Stimulated activated memory B cell treated with anti-CD40 and anti-IgM and Interleukin-4, amounts not matched to agents 10 μg/mL and 1 μg/mL and 100 μg/mL, for 72 hours (primary cell): ENCODE data around the gene EBLN1.

Source experiments
- ATAC-seq: fragments of 150-1000 bp; cut with Tn5 transposase; 2 replicates; pipeline ENCODE4 v1.10.0; 2021
- H3K27ac Mint-ChIP-seq: one replicate; pipeline ENCODE4 v1.8.0; 2022; ENCODE audit warnings: mild to moderate bottlenecking, mixed read lengths
- H3K27me3 Mint-ChIP-seq: one replicate; pipeline ENCODE4 v1.8.0; 2022; ENCODE audit warnings: mixed read lengths
- H3K36me3 Mint-ChIP-seq: one replicate; pipeline ENCODE4 v1.8.0; 2022; ENCODE audit warnings: mixed read lengths
- H3K4me1 Mint-ChIP-seq: one replicate; pipeline ENCODE4 v1.8.0; 2022; ENCODE audit warnings: mixed read lengths
- H3K4me3 Mint-ChIP-seq: one replicate; pipeline ENCODE4 v1.8.0; 2022; ENCODE audit warnings: mild to moderate bottlenecking, moderate library complexity, mixed read lengths
- H3K9me3 Mint-ChIP-seq: one replicate; pipeline ENCODE4 v1.8.0; 2022; ENCODE audit warnings: mixed read lengths

EBLN1 gene

DNA sequence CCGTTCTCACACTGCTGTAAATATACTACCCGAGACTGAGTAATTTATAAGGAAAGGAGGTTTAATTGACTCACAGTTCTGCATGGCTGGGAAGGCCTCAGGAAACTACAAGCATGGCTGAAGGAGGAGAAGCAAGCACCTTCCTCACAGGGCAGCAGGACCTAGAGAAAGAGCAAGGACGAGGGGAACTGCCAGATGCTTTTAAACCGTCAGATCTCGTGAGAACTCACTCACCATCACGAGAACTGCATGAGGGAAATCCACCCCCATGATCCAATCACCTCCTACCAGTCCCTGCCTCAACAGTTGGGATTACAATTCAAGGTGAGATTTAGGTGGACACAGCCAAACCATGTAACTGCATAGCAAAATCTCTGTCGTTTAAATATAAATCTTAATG lies at the start of gene EBLN1:
EBLN1 (minus strand) TSS at position 174 of the 400 bp plus-strand sequence. CDS start 8,032 bp downstream, outside the sequence.
- Mint-ChIP-seq H3K9me3 (peaks cover 1% of the 10 kb centered on the region), H3K27me3 (peaks cover 22% of the 10 kb centered on the region), H3K27ac (no peak within 1 kb of the TSS), H3K36me3 (no peaks in the 10 kb centered on the region), H3K4me1 (no peaks in the 10 kb centered on the region), H3K4me3 (no peak within 1 kb of the TSS)
- ATAC-seq, result no peak

GRCh38 chr10:22265839-22266537 lies 48.2 kb upstream of the EBLN1 start:
- Mint-ChIP-seq H3K27ac (no peak overlapping the region), H3K4me1 (peaks cover 7% of the 10 kb centered on the region), H3K4me3 (no peak overlapping the region), H3K36me3 (no peaks in the 10 kb centered on the region), H3K27me3 (peaks cover 61% of the 10 kb centered on the region), H3K9me3 (no peaks in the 10 kb centered on the region)
- ATAC-seq, result no peak

DNA sequence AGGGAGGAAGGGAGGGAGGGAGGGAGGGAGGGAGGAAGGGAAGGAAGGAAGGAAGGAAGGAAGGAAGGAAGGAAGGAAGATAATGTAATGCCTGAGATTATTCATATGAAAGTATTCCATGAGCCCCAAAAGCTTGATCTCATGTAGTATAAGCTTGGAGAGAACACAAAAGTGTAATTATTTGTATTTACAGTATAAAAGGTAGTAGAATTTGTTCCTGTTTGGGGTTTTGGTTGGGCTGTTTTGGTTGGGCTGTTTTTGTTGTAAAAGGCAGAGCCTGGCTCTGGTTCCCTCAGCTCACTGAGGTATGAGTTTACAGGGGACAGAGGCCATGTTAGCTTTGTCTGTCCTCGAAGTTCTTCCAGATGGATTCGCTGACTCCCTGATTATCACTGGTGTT lies 45.3 kb upstream of the EBLN1 start:
- no peaks in the 10 kb centered on the region for H3K9me3 Mint-ChIP-seq
- peaks cover 7% of the 10 kb centered on the region for H3K4me1 Mint-ChIP-seq
- H3K4me3 Mint-ChIP-seq, result no peak overlapping the region
- no peak for ATAC-seq
- no peaks in the 10 kb centered on the region for H3K36me3 Mint-ChIP-seq
- H3K27me3 Mint-ChIP-seq, result peaks cover 62% of the 10 kb centered on the region
- H3K27ac Mint-ChIP-seq, result no peak overlapping the region

GRCh38 chr10:22259280-22259679 lies 41.5 kb upstream of the EBLN1 start:
- no peak overlapping the region for H3K27ac Mint-ChIP-seq
- no peak for ATAC-seq

DNA sequence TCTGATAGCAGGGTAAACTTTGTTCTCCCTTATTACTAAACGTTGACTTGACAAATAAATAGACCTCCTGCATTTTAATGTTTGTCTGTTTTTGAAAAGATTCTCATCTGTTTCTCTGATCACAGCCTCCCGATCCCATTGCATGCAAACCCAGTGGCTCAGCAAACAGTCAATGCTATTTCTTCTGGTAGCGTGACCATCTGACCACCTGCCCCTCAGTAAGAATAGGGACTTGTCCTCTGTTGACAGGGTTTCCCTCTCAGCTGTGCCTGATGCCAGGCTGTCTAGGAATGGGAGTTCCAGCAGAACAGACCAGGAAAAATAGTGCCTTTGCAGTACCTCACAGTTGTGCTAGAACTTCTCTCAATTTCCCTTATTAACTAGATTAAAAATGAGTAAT lies 40.7 kb upstream of the EBLN1 start:
- no peak for ATAC-seq
- H3K27ac Mint-ChIP-seq, result no peak overlapping the region
- peaks cover 7% of the 10 kb centered on the region for H3K4me1 Mint-ChIP-seq

More at GRCh38 chr10:22259280-22259679, 41.5 kb upstream of the EBLN1 start:
- Mint-ChIP-seq H3K27me3 (peaks cover 33% of the 10 kb centered on the region), H3K4me1 (peaks cover 7% of the 10 kb centered on the region), H3K36me3 (no peaks in the 10 kb centered on the region), H3K9me3 (no peaks in the 10 kb centered on the region), H3K4me3 (no peak overlapping the region)

GRCh38 chr10:22253580-22253882 lies 35.7 kb upstream of the EBLN1 start:
- H3K27me3 Mint-ChIP-seq, result no peaks in the 10 kb centered on the region
- ATAC-seq, result no peak
- no peaks in the 10 kb centered on the region for H3K36me3 Mint-ChIP-seq
- peak overlapping the region; percentile 88 for H3K4me3 Mint-ChIP-seq
- no peaks in the 10 kb centered on the region for H3K9me3 Mint-ChIP-seq
- peaks cover 7% of the 10 kb centered on the region for H3K4me1 Mint-ChIP-seq
- peak overlapping the region; percentile 99 for H3K27ac Mint-ChIP-seq

More for the DNA sequence above, 40.7 kb upstream of the EBLN1 start:
- no peaks in the 10 kb centered on the region for H3K36me3 Mint-ChIP-seq
- no peak overlapping the region for H3K4me3 Mint-ChIP-seq
- H3K9me3 Mint-ChIP-seq, result no peaks in the 10 kb centered on the region
- H3K27me3 Mint-ChIP-seq, result peaks cover 25% of the 10 kb centered on the region

- Mint-ChIP-seq H3K36me3 (no peaks in the 10 kb centered on the region), H3K27me3 (no peaks in the 10 kb centered on the region), H3K4me1 (peaks cover 7% of the 10 kb centered on the region)
Measured at GRCh38 chr10:22252801-22253579, 35.2 kb upstream of the EBLN1 start.

DNA sequence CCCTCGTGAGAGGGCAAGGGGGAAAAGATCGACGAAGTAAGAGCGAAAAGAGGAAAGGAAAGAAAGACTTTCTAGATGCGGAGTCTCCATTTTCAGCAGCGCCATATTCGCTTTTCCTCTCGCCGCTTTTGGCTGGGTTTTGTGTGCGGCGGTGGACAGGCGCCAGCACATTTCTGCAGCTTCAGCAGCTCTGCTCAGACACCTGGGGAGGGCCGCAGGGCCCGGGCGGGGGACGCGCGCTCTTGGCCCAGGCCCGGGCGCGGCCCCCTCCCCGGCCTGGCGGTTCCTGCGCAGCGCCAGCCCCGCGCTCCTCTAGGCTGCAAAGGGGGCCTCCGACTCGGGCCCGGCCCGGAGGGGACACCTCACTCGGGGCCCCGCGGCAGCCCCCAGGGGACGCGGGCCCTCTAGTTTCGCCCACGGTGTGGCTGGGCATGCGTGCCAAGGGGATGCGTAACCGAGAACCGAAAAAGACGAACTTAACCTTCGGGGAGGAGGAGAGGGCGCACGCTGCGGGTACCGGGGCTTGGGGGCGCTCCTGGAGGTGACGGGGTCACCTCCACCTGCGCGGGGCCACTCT lies 34.5 kb upstream of the EBLN1 start:
- peak; percentile 91 for ATAC-seq
- H3K27ac Mint-ChIP-seq, result peak overlapping the region; percentile 99
- no peaks in the 10 kb centered on the region for H3K36me3 Mint-ChIP-seq
- H3K4me1 Mint-ChIP-seq, result peaks cover 10% of the 10 kb centered on the region
- peak overlapping the region; percentile 88 for H3K4me3 Mint-ChIP-seq
- no peaks in the 10 kb centered on the region for H3K9me3 Mint-ChIP-seq
- no peaks in the 10 kb centered on the region for H3K27me3 Mint-ChIP-seq

More at GRCh38 chr10:22252801-22253579, 35.2 kb upstream of the EBLN1 start:
- no peaks in the 10 kb centered on the region for H3K9me3 Mint-ChIP-seq
- ATAC-seq, result peak; percentile 42
- H3K27ac Mint-ChIP-seq, result peak overlapping the region; percentile 99
- H3K4me3 Mint-ChIP-seq, result peak overlapping the region; percentile 88

GRCh38 chr10:22251751-22252223 lies 34.0 kb upstream of the EBLN1 start:
- H3K36me3 Mint-ChIP-seq, result no peaks in the 10 kb centered on the region
- ATAC-seq, result peak; percentile 72
- H3K9me3 Mint-ChIP-seq, result no peaks in the 10 kb centered on the region
- no peaks in the 10 kb centered on the region for H3K27me3 Mint-ChIP-seq
- H3K4me3 Mint-ChIP-seq, result peak overlapping the region; percentile 88
- H3K27ac Mint-ChIP-seq, result peak overlapping the region; percentile 99
- H3K4me1 Mint-ChIP-seq, result peaks cover 15% of the 10 kb centered on the region

GRCh38 chr10:22250897-22251660 lies 33.3 kb upstream of the EBLN1 start:
- Mint-ChIP-seq H3K27me3 (no peaks in the 10 kb centered on the region), H3K27ac (peak overlapping the region; percentile 99), H3K4me1 (peaks cover 20% of the 10 kb centered on the region), H3K4me3 (peak overlapping the region; percentile 88), H3K9me3 (no peaks in the 10 kb centered on the region), H3K36me3 (no peaks in the 10 kb centered on the region)
- ATAC-seq, result no peak

DNA sequence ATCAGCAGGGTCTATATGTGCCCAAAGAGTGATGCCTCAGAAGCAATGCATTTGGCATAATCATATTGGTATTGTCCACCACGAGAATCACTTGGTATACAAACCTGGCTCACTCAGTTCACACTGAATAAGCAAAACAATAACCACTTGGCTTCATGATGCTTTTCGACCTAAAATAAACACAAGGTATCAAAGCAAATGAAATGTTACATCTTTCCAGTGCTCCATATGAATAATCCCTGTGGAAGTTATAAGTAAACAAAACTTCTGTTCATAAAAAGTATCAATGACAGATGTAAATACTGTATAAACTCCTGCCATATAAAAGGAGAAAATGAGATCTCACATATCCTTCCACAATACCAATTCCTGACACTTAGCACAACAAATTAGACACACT lies 29.8 kb upstream of the EBLN1 start:
- Mint-ChIP-seq H3K36me3 (no peaks in the 10 kb centered on the region), H3K4me3 (no peak overlapping the region), H3K9me3 (no peaks in the 10 kb centered on the region), H3K27ac (peak overlapping the region; percentile 33), H3K4me1 (peaks cover 20% of the 10 kb centered on the region), H3K27me3 (no peaks in the 10 kb centered on the region)
- ATAC-seq, result no peak

- Mint-ChIP-seq H3K36me3 (no peaks in the 10 kb centered on the region), H3K27ac (peak overlapping the region; percentile 33), H3K9me3 (no peaks in the 10 kb centered on the region), H3K27me3 (no peaks in the 10 kb centered on the region), H3K4me1 (peaks cover 20% of the 10 kb centered on the region), H3K4me3 (no peak overlapping the region)
- ATAC-seq, result no peak
Measured at GRCh38 chr10:22246680-22247391, 29.0 kb upstream of the EBLN1 start.

DNA sequence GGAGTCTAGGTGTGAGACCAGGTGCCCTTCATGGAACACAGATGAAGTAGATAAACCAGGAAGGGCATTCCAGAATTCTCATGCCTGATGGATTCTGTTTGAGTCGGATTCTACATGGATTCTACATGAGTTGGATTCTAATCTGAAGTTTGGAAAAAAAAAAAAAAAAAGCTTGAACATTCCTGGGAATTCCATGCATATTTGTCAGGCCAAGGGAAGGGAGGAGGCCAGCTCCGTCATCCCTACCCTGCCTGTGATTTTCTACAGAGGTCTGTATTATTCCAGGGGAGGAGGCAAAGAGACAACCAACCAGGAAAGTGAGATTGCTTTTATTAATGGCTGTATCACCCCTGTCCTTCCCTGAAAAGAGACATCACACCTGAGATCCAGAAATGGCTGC lies 27.8 kb upstream of the EBLN1 start:
- Mint-ChIP-seq H3K27me3 (no peaks in the 10 kb centered on the region), H3K4me3 (no peak overlapping the region), H3K36me3 (no peaks in the 10 kb centered on the region), H3K27ac (no peak overlapping the region), H3K4me1 (peaks cover 16% of the 10 kb centered on the region), H3K9me3 (no peaks in the 10 kb centered on the region)
- ATAC-seq, result no peak

GRCh38 chr10:22244855-22245254 lies 27.0 kb upstream of the EBLN1 start:
- Mint-ChIP-seq H3K9me3 (no peaks in the 10 kb centered on the region), H3K4me3 (no peak overlapping the region), H3K4me1 (peaks cover 13% of the 10 kb centered on the region), H3K36me3 (no peaks in the 10 kb centered on the region), H3K27me3 (no peaks in the 10 kb centered on the region), H3K27ac (no peak overlapping the region)
- ATAC-seq, result no peak
